GM12873 (cell line): ENCODE measurements around the gene FLNB.

Experiments used
- CTCF ChIP-seq: IDR thresholded peaks from 2 replicates; pipeline ENCODE4 v1.5.1; 2012; ENCODE audit warnings: low read depth, mild to moderate bottlenecking, moderate library complexity, low read length, control low read depth; ENCODE audit not compliant: insufficient read depth; ENCODE audit errors: missing control alignments

FLNB gene

GRCh38 chr3:58026598-58026997 lies 18.4 kb downstream of the FLNB start:
- TF ChIP-seq CTCF: no peak

- TF ChIP-seq CTCF: no peak
Measured at GRCh38 chr3:58027704-58028317, 19.6 kb downstream of the FLNB start.

GRCh38 chr3:58028902-58029301 lies 20.7 kb downstream of the FLNB start:
- TF ChIP-seq CTCF: no peak

GRCh38 chr3:58029842-58030584 lies 21.8 kb downstream of the FLNB start:
- no peak for TF ChIP-seq CTCF

- TF ChIP-seq CTCF: no peak
Measured at GRCh38 chr3:58032186-58032585, 24.0 kb downstream of the FLNB start.

- no peak for TF ChIP-seq CTCF
Measured at GRCh38 chr3:58034738-58035523, 26.7 kb downstream of the FLNB start.

- TF ChIP-seq CTCF: no peak
Measured at GRCh38 chr3:58035524-58036255, 27.5 kb downstream of the FLNB start.
